ENCODE results near the gene PDRG1. TPM values are rescaled to one million over a fixed set of nuclear protein-coding genes. Genes with fewer than 3 reads are reported as not detected.

PDRG1 gene
- polyA plus RNA-seq, 1 donor from 2014 or later: 50.6 TPM

GRCh38 chr20:31943052-31943471 lies 8.8 kb downstream of the PDRG1 start:
- Histone ChIP-seq H3K4me2 (ENCODE audit: low read length) (no peak overlapping the region), H4K20me1 (ENCODE audit: insufficient read depth) (no peaks in the 10 kb centered on the region), H3F3A (ENCODE audit: insufficient read depth, low read length, poor library complexity, severe bottlenecking) (no peaks in the 10 kb centered on the region), H3K27ac (ENCODE audit: low read length) (no peak overlapping the region), H3K9me2 (ENCODE audit: insufficient read depth, low read length) (no peaks in the 10 kb centered on the region), H3K27me3 (ENCODE audit: insufficient read depth, low read depth, low read length) (no peaks in the 10 kb centered on the region), H3K9me3 (ENCODE audit: low read length) (no peaks in the 10 kb centered on the region), H3K9ac (ENCODE audit: low read length) (no peak overlapping the region), H3K79me2 (replicated peaks; ENCODE audit: insufficient read depth, low read length) (no peaks in the 10 kb centered on the region), H3K4me3 (ENCODE audit: low read length) (no peak overlapping the region), H3K36me3 (ENCODE audit: insufficient read depth, low read length) (peaks cover 8% of the 10 kb centered on the region), H2AFZ (ENCODE audit: low read depth, low read length) (no peak overlapping the region)
- no peak for TF ChIP-seq EP300 (conservative IDR thresholded peaks at IDR 0.05; ENCODE audit: poor library complexity, severe bottlenecking)
- no peak for TF ChIP-seq CTCF (IDR thresholded peaks at IDR 0.05; ENCODE audit: poor library complexity, severe bottlenecking)
- no peak for TF ChIP-seq MXI1 (conservative IDR thresholded peaks at IDR 0.05; ENCODE audit: poor library complexity, severe bottlenecking)
- no peak for TF ChIP-seq SMC3 (conservative IDR thresholded peaks at IDR 0.05; ENCODE audit: poor library complexity)

GRCh38 chr20:31939661-31940060 lies 12.2 kb downstream of the PDRG1 start:
- no peaks in the 10 kb centered on the region for H3K36me3 ChIP-seq (ENCODE audit: insufficient read depth, low read length)
- no peak overlapping the region for H3K4me2 ChIP-seq (ENCODE audit: low read length)
- no peak overlapping the region for H2AFZ ChIP-seq (ENCODE audit: low read depth, low read length)
- no peaks in the 10 kb centered on the region for H3K27me3 ChIP-seq (ENCODE audit: insufficient read depth, low read depth, low read length)
- no peaks in the 10 kb centered on the region for H3K9me2 ChIP-seq (ENCODE audit: insufficient read depth, low read length)
- H3K9ac ChIP-seq (ENCODE audit: low read length): no peak overlapping the region
- H3K27ac ChIP-seq (ENCODE audit: low read length): no peak overlapping the region
- no peak overlapping the region for H3K4me3 ChIP-seq (ENCODE audit: low read length)
- no peaks in the 10 kb centered on the region for H4K20me1 ChIP-seq (ENCODE audit: insufficient read depth)
- TF ChIP-seq SMC3 (conservative IDR thresholded peaks at IDR 0.05; ENCODE audit: poor library complexity) (no peak), MXI1 (conservative IDR thresholded peaks at IDR 0.05; ENCODE audit: poor library complexity, severe bottlenecking) (no peak), CTCF (IDR thresholded peaks at IDR 0.05; ENCODE audit: poor library complexity, severe bottlenecking) (no peak), EZH2 (IDR thresholded peaks at IDR 0.05; ENCODE audit: borderline replicate concordance, insufficient read depth, low read length, poor library complexity, severe bottlenecking) (no peak), POLR2AphosphoS5 (IDR thresholded peaks at IDR 0.05) (no peak), TAF1 (IDR thresholded peaks at IDR 0.05; ENCODE audit: low read depth) (no peak), EP300 (conservative IDR thresholded peaks at IDR 0.05; ENCODE audit: poor library complexity, severe bottlenecking) (no peak), RAD21 (conservative IDR thresholded peaks at IDR 0.05) (no peak)
- TF ChIP-seq, protein P1, sequence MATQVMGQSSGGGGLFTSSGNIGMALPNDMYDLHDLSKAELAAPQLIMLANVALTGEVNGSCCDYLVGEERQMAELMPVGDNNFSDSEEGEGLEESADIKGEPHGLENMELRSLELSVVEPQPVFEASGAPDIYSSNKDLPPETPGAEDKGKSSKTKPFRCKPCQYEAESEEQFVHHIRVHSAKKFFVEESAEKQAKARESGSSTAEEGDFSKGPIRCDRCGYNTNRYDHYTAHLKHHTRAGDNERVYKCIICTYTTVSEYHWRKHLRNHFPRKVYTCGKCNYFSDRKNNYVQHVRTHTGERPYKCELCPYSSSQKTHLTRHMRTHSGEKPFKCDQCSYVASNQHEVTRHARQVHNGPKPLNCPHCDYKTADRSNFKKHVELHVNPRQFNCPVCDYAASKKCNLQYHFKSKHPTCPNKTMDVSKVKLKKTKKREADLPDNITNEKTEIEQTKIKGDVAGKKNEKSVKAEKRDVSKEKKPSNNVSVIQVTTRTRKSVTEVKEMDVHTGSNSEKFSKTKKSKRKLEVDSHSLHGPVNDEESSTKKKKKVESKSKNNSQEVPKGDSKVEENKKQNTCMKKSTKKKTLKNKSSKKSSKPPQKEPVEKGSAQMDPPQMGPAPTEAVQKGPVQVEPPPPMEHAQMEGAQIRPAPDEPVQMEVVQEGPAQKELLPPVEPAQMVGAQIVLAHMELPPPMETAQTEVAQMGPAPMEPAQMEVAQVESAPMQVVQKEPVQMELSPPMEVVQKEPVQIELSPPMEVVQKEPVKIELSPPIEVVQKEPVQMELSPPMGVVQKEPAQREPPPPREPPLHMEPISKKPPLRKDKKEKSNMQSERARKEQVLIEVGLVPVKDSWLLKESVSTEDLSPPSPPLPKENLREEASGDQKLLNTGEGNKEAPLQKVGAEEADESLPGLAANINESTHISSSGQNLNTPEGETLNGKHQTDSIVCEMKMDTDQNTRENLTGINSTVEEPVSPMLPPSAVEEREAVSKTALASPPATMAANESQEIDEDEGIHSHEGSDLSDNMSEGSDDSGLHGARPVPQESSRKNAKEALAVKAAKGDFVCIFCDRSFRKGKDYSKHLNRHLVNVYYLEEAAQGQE (IDR thresholded peaks at IDR 0.05; ENCODE audit: borderline replicate concordance): no peak
- no peaks in the 10 kb centered on the region for H3K79me2 ChIP-seq (replicated peaks; ENCODE audit: insufficient read depth, low read length)
- no peaks in the 10 kb centered on the region for H3K9me3 ChIP-seq (ENCODE audit: low read length)
- no peaks in the 10 kb centered on the region for H3F3A ChIP-seq (ENCODE audit: insufficient read depth, low read length, poor library complexity, severe bottlenecking)
